HG03095 (cell line): ENCODE results near the gene MTF1.

Experiments
- ATAC-seq: cut with Tn5 transposase; IDR thresholded peaks from one replicate; pipeline ENCODE4 v1.9.1; 2021; ENCODE audit warnings: moderate library complexity; ENCODE audit not compliant: unreplicated experiment

MTF1 gene

GRCh38 chr1:37868466-37868865, 9.1 kb upstream of the MTF1 start:
- ATAC-seq = no peak

- no peak for ATAC-seq
Measured at GRCh38 chr1:37867784-37868183, 8.4 kb upstream of the MTF1 start.

DNA sequence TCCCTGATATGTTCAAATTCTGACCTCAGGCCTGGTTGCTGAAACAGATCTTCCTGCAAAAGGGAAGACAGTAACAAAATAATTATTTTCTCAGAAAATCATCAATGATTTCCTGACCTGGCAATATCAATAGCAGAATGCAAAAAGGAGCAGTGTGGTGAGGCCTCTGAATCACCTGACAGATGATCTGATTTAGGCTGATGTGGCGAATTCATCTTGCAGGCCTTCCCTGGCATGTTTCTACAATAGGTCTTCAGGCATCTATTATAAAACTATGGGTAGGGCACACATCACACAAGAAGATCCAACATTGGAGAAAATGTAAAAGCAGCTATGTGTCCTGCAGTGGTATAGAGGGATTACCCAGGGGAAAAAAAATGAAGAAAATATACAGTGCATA, 7.1 kb upstream of the MTF1 start:
- ATAC-seq = no peak

GRCh38 chr1:37865348-37866120, 6.1 kb upstream of the MTF1 start:
- ATAC-seq = no peak

GRCh38 chr1:37862330-37862729, 2.9 kb upstream of the MTF1 start:
- ATAC-seq = no peak

GRCh38 chr1:37861151-37861550, 1.8 kb upstream of the MTF1 start:
- no peak for ATAC-seq

GRCh38 chr1:37860346-37860666, 914 bp upstream of the MTF1 start:
- ATAC-seq = no peak

- ATAC-seq = no peak
Measured at GRCh38 chr1:37858931-37859506, 373 bp downstream of the MTF1 start.

DNA sequence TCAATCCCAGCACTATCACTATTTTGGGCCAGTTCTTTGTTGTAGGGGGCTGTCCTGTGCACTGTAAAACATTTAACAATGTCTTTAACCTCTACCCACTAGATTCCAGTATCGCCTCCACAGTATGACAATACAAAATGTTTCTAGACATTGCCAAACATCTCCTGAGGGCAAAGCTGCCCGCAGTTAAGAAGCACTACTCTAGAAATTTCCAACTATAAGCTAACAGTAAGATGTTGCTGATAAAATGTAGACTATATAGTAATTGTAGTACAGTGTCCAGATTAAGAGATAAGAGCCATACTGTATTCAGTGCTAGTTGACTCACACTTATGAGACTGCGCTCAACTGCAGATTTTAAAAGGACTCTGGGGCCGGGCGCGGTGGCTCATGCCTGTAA, 5.0 kb downstream of the MTF1 start:
- no peak for ATAC-seq

DNA sequence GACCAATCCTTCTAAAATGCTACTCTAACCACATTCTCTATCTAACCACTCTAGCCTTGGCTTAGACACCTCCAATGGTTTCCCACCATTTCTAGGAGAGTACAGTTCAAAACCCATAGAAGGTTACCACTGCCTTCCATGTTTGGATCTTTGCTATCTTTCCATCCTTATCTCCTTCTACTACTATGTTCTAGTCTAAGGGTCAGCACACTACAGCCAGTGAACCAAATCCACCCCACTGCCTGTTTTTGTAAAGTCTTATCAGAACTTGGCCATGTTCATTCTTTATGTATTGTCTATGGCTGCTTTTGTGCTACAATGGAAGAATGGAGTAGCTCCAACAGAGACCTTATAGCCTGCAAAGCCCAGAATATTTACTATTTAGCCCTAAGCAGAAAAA, 6.2 kb downstream of the MTF1 start:
- no peak for ATAC-seq

DNA sequence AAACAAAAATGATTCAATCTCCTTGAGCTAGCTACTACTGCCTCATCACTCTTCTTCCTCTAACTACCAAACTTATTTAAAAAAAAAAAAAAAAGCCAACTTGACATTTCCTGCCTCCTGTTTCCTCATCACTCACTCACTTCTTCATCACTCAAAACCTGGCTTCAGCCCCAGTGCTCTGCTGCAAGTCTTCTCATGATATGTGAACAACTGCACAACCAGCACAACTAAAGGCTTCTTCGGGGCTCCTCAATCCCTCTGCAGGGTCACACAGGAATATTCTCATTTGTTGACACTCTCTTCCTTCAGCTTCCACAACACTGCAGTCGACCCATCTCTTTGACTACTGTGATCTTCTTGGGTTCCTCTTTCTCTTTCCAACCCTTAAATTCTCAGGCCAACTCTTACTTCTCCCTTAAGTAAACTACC, 7.6 kb downstream of the MTF1 start:
- ATAC-seq = no peak

DNA sequence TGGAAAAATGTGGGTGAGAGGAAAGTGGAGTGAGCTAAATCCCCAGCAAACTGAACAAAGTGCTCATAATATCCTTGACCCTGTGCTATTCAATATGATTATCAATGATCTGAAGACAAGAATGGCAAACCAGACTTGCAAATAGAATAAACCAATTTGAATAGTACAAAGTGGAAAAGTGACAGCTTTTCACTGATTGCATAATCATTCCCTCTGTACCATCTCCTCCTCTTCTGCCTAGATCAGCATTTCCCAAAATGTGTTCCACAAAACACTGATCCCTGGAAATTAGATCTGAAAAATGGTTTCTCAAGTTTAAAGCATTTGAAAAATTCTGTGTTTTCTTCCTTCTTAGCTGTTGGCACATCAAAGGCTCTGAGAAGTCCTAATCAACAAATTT, 8.1 kb downstream of the MTF1 start:
- ATAC-seq = no peak

DNA sequence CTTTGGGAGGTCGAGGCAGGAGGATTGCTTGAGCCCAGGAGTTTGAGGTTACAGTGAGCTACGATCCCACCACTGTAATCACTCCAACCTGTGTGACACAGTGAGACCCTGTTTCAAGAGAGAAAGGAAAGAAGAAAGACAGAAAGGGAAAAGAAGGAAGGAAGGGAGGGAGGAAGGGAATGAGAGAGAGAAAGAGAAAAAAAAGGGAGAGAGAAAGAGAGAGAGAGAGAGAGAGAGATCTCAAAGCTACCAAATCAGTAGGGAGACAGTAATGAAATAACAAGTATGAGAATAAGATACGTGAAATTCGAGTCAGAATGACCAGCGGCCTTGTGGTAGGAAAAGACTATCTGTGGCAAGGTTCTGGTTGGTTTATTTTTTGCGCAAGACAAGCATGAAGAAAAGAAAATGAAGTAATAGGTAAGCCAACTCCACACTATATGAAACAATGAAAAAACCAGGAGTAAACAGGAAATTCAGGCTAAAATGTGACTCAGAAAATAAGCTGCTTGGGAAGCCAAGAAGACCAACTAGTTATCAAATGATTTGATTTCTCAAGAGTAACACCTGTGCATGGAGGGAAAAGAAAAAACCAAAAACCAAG, 8.9 kb downstream of the MTF1 start:
- ATAC-seq = no peak

DNA sequence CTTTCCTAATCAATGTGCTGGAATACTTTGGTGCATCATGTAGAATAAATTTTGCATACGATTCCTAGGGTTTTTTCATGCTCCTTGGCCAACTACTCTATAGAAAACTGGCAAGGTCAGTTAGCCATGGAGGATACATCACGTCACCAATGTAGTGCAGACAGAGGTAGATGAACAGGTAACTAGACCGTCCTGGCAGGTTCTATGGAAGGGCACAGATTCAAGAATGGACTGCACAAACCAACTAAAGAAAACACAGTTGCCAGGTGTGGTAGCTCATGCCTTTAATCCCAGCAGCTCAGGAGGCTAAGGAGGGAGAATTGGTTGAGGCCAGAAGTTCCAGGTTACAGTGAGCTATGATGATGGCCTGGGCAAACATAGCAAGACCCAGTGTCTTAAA, 9.9 kb downstream of the MTF1 start:
- no peak for ATAC-seq

- ATAC-seq = no peak
Measured at GRCh38 chr1:37846647-37847339, 12.6 kb downstream of the MTF1 start.

- no peak for ATAC-seq
Measured at GRCh38 chr1:37845786-37846185, 13.6 kb downstream of the MTF1 start.

DNA sequence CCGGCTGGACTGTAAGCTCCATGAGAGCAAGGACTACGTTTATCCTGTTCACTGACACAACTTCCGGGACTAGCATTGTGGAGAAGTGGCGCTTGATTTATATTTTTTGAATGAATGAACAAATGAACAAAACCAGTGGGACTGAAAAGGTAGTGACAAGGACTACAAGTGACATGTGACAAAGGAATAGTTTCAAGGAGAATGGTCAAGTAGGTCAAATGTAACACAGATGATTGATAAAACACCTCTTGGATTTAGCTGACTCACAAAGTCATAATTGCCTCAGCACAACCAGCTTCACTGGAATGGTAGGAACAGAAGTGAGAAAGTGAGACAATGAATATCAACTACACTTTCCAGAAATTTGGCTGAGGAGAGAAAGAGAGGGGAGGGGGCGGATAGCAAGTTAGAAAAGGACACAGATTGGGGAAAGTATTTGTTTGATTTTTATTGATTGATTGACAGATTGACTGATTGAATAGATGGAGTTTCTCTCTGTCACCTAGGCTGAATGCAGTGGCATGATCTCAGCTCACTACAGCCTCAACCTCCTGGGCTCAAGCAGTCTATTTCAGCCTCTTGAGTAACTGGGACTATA, 14.2 kb downstream of the MTF1 start:
- ATAC-seq = no peak

- ATAC-seq = no peak
Measured at GRCh38 chr1:37844536-37844935, 14.9 kb downstream of the MTF1 start.

DNA sequence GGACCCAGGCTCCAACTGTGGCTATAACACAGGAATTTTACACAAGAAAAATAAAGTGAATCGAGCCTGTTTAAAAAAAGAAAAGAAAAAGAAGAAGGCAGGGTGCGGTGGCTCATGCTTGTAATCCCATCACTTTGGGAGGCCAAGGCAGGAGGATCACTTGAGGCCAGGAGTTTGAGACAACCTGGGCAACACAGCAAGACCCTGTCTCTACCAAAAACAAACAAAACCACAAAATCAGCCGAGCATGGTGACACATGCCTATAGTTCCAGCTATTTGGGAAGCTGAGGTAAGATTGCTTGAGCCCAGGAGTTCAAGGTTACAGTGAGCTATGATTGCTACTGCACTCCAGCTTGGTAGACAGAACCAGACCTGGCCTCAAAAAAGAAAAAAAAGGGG, 17.7 kb downstream of the MTF1 start:
- no peak for ATAC-seq

GRCh38 chr1:37840711-37841110, 18.7 kb downstream of the MTF1 start:
- no peak for ATAC-seq

DNA sequence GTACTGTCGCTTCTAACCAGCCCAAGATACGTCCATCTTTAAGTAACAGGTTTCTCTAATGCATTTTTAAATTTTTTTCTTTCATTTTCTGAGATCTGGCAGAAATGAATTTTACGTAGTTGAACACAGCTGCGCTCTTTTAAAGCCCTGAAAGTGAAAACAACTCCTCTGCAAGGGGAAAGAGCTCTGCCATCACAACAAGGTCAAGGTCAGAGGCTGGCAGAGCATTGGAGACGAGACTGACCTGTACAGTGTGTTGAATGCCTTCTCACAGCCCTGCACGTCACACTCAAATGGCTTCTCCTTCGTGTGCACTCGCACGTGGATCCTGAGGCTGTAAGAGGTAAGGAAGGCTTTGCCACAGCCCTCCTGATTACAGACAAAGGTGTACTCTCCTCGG, 19.7 kb downstream of the MTF1 start:
- no peak for ATAC-seq

DNA sequence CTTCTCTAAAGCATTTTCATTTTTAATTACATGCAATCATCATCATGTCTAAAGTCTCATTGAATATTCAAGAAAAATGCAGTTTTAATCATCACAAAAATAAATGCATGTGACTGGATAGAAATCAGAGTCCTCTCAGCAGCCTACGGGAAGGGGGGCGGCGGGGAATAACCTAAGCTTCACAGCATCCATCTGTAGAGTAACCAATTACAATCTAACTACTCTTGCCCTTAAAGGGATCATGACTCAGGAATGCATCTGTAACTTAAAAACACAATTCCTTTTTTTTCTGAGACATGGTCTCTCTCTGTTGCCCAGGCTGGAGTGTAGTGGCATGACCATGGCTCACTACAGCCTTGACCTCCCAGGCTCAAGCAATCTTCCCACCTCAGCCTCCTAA, 22.6 kb downstream of the MTF1 start:
- ATAC-seq = no peak
